ENCODE data around the gene NAGPA. TPM values are rescaled to one million over a fixed set of nuclear protein-coding genes. Genes with fewer than 3 reads are reported as not detected.

NAGPA gene
- total and polyA plus RNA-seq, 2 experiments from 2014 or later, result 10.8 to 24.6 TPM

- H3K9me3 ChIP-seq (ENCODE audit: low read depth), result no peaks in the 10 kb centered on the region
- no peaks in the 10 kb centered on the region for H3K36me3 ChIP-seq
- no peak overlapping the region for H3K27ac ChIP-seq
- TF ChIP-seq CTCF (IDR thresholded peaks at IDR 0.05; ENCODE audit: low read depth, low read length), result no peak
- H3K4me3 ChIP-seq, result no peak overlapping the region
- DNase-seq (ENCODE audit: low read depth in 1 of 2, low spot score in 1 of 2), result no peak
- no peaks in the 10 kb centered on the region for H3K4me1 ChIP-seq (ENCODE audit: low read depth)
- no peaks in the 10 kb centered on the region for H3K27me3 ChIP-seq
Observed at GRCh38 chr16:5010576-5011329, 23.0 kb downstream of the NAGPA start.

DNA sequence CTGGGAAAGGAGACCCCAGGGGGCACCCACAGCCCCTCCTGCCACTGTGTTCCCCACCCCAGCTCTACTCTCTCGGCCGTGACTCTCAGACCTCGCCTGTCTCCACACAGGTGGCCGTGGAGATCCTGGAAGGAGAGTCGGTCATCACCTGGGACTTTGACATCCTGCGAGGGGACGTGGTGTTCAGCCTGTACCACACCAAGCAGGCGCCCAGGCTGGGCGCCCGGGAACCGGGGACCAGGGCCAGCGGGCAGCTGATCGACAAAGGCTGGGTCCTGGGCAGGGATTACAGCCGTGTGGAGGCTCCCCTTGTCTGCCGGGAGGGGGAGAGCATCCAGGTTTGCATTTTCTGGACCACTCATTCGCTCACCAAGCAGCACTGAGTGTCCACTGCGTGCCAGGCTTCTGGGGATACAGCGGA, 25.4 kb downstream of the NAGPA start:
- H3K27me3 ChIP-seq, result no peaks in the 10 kb centered on the region
- no peak overlapping the region for H3K27ac ChIP-seq
- TF ChIP-seq CTCF (IDR thresholded peaks at IDR 0.05; ENCODE audit: low read depth, low read length), result no peak
- no peak for DNase-seq (ENCODE audit: low read depth in 1 of 2, low spot score in 1 of 2)
- no peaks in the 10 kb centered on the region for H3K9me3 ChIP-seq (ENCODE audit: low read depth)
- peaks cover under 1% of the 10 kb centered on the region for H3K4me1 ChIP-seq (ENCODE audit: low read depth)
- H3K36me3 ChIP-seq, result no peaks in the 10 kb centered on the region
- H3K4me3 ChIP-seq, result no peak overlapping the region

- TF ChIP-seq CTCF (IDR thresholded peaks at IDR 0.05; ENCODE audit: low read depth, low read length), result no peak
- H3K4me1 ChIP-seq (ENCODE audit: low read depth), result peaks cover 9% of the 10 kb centered on the region
- no peak overlapping the region for H3K27ac ChIP-seq
- H3K9me3 ChIP-seq (ENCODE audit: low read depth), result no peaks in the 10 kb centered on the region
- H3K27me3 ChIP-seq, result no peaks in the 10 kb centered on the region
- no peaks in the 10 kb centered on the region for H3K36me3 ChIP-seq
- no peak overlapping the region for H3K4me3 ChIP-seq
- DNase-seq (ENCODE audit: low read depth in 1 of 2, low spot score in 1 of 2), result no peak
Observed at GRCh38 chr16:5007256-5007655, 26.5 kb downstream of the NAGPA start.

- H3K4me3 ChIP-seq, result no peak overlapping the region
- no peaks in the 10 kb centered on the region for H3K27me3 ChIP-seq
- H3K27ac ChIP-seq, result no peak overlapping the region
- H3K9me3 ChIP-seq (ENCODE audit: low read depth), result no peaks in the 10 kb centered on the region
- no peaks in the 10 kb centered on the region for H3K36me3 ChIP-seq
- DNase-seq (ENCODE audit: low read depth in 1 of 2, low spot score in 1 of 2), result no peak
- peaks cover 9% of the 10 kb centered on the region for H3K4me1 ChIP-seq (ENCODE audit: low read depth)
- TF ChIP-seq CTCF (IDR thresholded peaks at IDR 0.05; ENCODE audit: low read depth, low read length), result no peak
Observed at GRCh38 chr16:5006348-5007193, 27.2 kb downstream of the NAGPA start.

GRCh38 chr16:5005916-5006315, 27.8 kb downstream of the NAGPA start:
- no peak overlapping the region for H3K27ac ChIP-seq
- H3K9me3 ChIP-seq (ENCODE audit: low read depth), result no peaks in the 10 kb centered on the region
- no peak for TF ChIP-seq CTCF (IDR thresholded peaks at IDR 0.05; ENCODE audit: low read depth, low read length)
- H3K4me3 ChIP-seq, result no peak overlapping the region
- no peaks in the 10 kb centered on the region for H3K27me3 ChIP-seq
- no peaks in the 10 kb centered on the region for H3K36me3 ChIP-seq
- peaks cover 9% of the 10 kb centered on the region for H3K4me1 ChIP-seq (ENCODE audit: low read depth)
- no peak for DNase-seq (ENCODE audit: low read depth in 1 of 2, low spot score in 1 of 2)

Data from cardiac muscle cell (in vitro differentiated cells and primary cell).